Calu3 (cell line): ENCODE data around the gene VDAC1. TPM values are rescaled to one million over a fixed set of nuclear protein-coding genes. Genes with fewer than 3 reads are reported as not detected.

Experiments used
- BruUV-seq: library from RNA; stranded (reverse); fragments of 400-500 nt; replicated peaks from 2 replicates; lab custom pipeline; 2021; lab: Mats Ljungman, UMichigan
- CTCF ChIA-PET: fragments of 300-600 bp; sonication (Branson Sonifier 250); formaldehyde crosslinking; loops from one replicate; lab custom pipeline; 2022; ENCODE audit warnings: antibody characterized with exemption; lab: Charles Lee
- DNase-seq: peaks from one replicate; pipeline ENCODE4 v3.0.0; 2022
- H3K27ac Mint-ChIP-seq: one replicate; pipeline ENCODE4 v1.8.0; 2022; ENCODE audit warnings: mixed read lengths; ENCODE audit not compliant: unreplicated experiment
- H3K27me3 Mint-ChIP-seq: one replicate; pipeline ENCODE4 v1.8.0; 2022; ENCODE audit warnings: mixed read lengths; ENCODE audit not compliant: unreplicated experiment
- H3K36me3 Mint-ChIP-seq: one replicate; pipeline ENCODE4 v1.8.0; 2022; ENCODE audit warnings: mild to moderate bottlenecking, moderate library complexity, mixed read lengths; ENCODE audit not compliant: insufficient read depth, unreplicated experiment
- H3K4me1 Mint-ChIP-seq: one replicate; pipeline ENCODE4 v1.8.0; 2022; ENCODE audit warnings: mild to moderate bottlenecking, low read depth, mixed read lengths; ENCODE audit not compliant: unreplicated experiment
- H3K4me3 Mint-ChIP-seq: one replicate; pipeline ENCODE4 v1.8.0; 2022; ENCODE audit warnings: mild to moderate bottlenecking, low read depth, moderate library complexity, mixed read lengths; ENCODE audit not compliant: unreplicated experiment
- H3K9me3 Mint-ChIP-seq: one replicate; pipeline ENCODE4 v1.8.0; 2022; ENCODE audit warnings: low read depth, mixed read lengths; ENCODE audit not compliant: unreplicated experiment
- CTCF ChIP-seq: fragments of 200-600 bp; IDR thresholded peaks from one replicate; pipeline ENCODE4 v1.8.0; 2022; ENCODE audit warnings: antibody characterized with exemption; ENCODE audit not compliant: unreplicated experiment
- intact Hi-C: fragments of 100-400 bp; cut with micrococcal nuclease; formaldehyde crosslinking; loops from one replicate; pipeline ENCODE4 v1.10.0; 2022; ENCODE audit not compliant: unreplicated experiment
- total RNA-seq: library from RNA; stranded (reverse); gene quantifications from 2 replicates; pipeline ENCODE4 v1.2.3, GENCODE V29; 2022

VDAC1 gene
- total RNA-seq, 1 experiment from 2014 or later, result 410 TPM

DNA sequence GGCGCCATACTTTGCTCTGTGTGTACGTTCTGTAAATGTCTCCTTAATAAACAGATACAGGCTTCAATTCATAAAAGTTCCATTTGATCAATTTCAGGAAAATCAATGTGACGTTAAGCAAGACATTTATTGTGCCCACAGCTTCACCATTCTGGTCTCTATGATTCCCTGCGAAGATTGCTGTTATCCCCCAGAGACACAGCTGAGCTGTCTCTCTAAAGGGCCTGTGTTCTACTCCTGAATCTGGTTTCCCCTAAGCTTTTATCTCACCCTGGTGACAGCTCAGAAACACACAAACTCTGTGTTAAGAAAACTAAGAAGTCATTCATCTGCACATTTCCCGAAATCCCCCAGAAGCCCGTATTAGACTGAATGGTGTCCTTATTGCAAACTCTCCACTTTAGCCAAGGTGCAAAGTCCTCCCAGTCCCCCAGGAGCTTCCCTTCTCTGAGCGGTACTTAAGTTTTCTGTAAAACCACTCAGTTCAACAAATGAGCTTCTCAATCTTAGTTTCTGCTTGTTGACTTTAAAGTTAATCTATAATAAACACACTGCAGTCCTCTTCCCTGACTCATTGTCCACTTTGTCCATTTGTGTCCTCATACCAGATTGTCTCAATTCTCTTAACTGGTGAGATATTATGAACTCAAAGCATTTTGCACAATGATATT lies 35.0 kb downstream of the VDAC1 start:
- Mint-ChIP-seq H3K4me1 (peaks cover 48% of the 10 kb centered on the region), H3K27me3 (no peaks in the 10 kb centered on the region), H3K36me3 (peaks cover 60% of the 10 kb centered on the region), H3K27ac (peak overlapping the region; percentile 93), H3K9me3 (no peaks in the 10 kb centered on the region), H3K4me3 (peak overlapping the region; percentile 99)
- no peak for TF ChIP-seq CTCF
- BruUV-seq, result no TSS peak
- peak; percentile 70 for DNase-seq
- intact Hi-C loops, result no loop called here
- CTCF ChIA-PET, result interaction anchor here (0.7 to 2.3 kb wide), 17 partner anchors 10 to 322 kb away, joined by 3 to 10 read pairs (median 5); partner anchors contain the start of gene VDAC1

DNA sequence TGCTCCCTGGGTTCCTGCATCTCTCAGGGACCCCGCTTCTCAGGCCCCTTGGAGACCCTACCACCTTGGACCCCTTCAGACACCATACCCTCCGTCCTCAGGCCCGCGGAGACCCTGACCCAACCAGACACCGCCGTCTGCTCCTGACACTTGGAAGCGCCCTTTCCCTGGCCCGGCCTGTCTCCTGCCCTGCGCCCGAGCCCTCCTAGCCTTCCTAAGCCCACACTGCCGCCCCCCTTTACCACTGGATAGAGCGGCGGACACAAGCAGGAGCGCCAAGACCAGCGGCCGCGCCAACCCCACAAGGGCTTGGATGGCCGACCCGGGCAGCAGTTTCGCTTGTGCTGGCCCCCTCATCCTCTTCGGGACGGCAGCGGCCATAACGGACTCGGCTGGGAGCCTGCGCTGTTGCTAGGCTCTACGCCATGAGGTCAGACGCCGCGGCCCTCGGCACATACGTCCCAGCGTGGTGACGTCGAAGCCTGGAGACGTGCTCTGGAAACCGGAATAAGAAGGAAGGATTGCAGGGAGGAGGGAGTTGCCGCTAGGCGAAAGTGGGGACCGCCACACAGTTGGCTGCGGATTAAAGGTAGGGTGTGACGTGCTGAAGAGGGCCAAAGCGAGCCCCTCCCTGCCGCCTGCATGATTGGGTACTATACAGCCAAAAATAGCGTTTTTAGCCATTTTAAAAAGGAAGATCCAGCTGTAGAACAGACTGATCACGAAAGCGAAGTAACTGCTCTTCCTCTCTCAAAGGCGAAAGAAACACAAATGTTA lies 36.4 kb downstream of the VDAC1 start, which contains the start of gene C5orf15:
Gene C5orf15, minus strand, starts transcription at position 422 of the 777 bp plus-strand sequence. Its CDS starts 41 bp downstream, at position 381.
- no TSS peak for BruUV-seq
- Mint-ChIP-seq H3K27me3 (no peaks in the 10 kb centered on the region), H3K36me3 (peaks cover 48% of the 10 kb centered on the region), H3K9me3 (no peaks in the 10 kb centered on the region), H3K4me3 (peak within 1 kb of the TSS; percentile 99), H3K4me1 (peaks cover 52% of the 10 kb centered on the region), H3K27ac (peak within 1 kb of the TSS; percentile 93)
- peak; percentile 97 for DNase-seq
- CTCF ChIA-PET, result interaction anchor here (1.8 kb wide), 1 partner anchor 35 kb away, joined by 5 read pairs; no protein-coding TSS in a partner anchor
- TF ChIP-seq CTCF, result no peak
- intact Hi-C loops, result no loop called here

GRCh38 chr5:133967698-133968203 lies 37.0 kb downstream of the VDAC1 start:
- H3K9me3 Mint-ChIP-seq, result no peaks in the 10 kb centered on the region
- H3K4me1 Mint-ChIP-seq, result peaks cover 53% of the 10 kb centered on the region
- H3K27me3 Mint-ChIP-seq, result no peaks in the 10 kb centered on the region
- intact Hi-C loops, result no loop called here
- CTCF ChIA-PET, result interaction anchor here (1.5 kb wide), 1 partner anchor 29 kb away, joined by 4 read pairs; no protein-coding TSS in a partner anchor
- DNase-seq, result peak; percentile 29
- TF ChIP-seq CTCF, result no peak
- peak overlapping the region; percentile 93 for H3K27ac Mint-ChIP-seq
- BruUV-seq, result no TSS peak
- peak overlapping the region; percentile 99 for H3K4me3 Mint-ChIP-seq
- H3K36me3 Mint-ChIP-seq, result peaks cover 48% of the 10 kb centered on the region

GRCh38 chr5:133967124-133967523 lies 37.7 kb downstream of the VDAC1 start:
- CTCF ChIA-PET, result interaction anchor here (0.6 to 1.5 kb wide), 2 partner anchors 29 to 38 kb away, joined by 3 to 4 read pairs; no protein-coding TSS in a partner anchor
- intact Hi-C loops, result no loop called here
- BruUV-seq, result TSS peak; percentile 20

More at GRCh38 chr5:133967124-133967523, 37.7 kb downstream of the VDAC1 start:
- Mint-ChIP-seq H3K27me3 (no peaks in the 10 kb centered on the region), H3K27ac (peak overlapping the region; percentile 93), H3K9me3 (no peaks in the 10 kb centered on the region), H3K36me3 (peaks cover 47% of the 10 kb centered on the region), H3K4me1 (peaks cover 57% of the 10 kb centered on the region), H3K4me3 (peak overlapping the region; percentile 99)
- TF ChIP-seq CTCF, result no peak
- no peak for DNase-seq
